ENCODE data around the gene MAP10.

The MAP10 gene

GRCh38 chr1:232766904-232767303, 38.3 kb upstream of the MAP10 start:
- H3K27ac Mint-ChIP-seq, result peak overlapping the region; percentile 81 to 91 (median 81)
- peaks cover 5% of the 10 kb centered on the region for H3K9me3 Mint-ChIP-seq
- TF ChIP-seq CTCF (IDR thresholded peaks at IDR 0.05; ENCODE audit: unreplicated experiment in 3 of 3), result no peak
- peaks cover 6% of the 10 kb centered on the region for H3K36me3 Mint-ChIP-seq (ENCODE audit: low read depth)
- peak overlapping the region in 1 of 3 experiments; percentile 7 for H3K4me3 Mint-ChIP-seq
- H3K4me1 Mint-ChIP-seq, result peaks cover 48% of the 10 kb centered on the region
- no peaks in the 10 kb centered on the region for H3K27me3 Mint-ChIP-seq (ENCODE audit: low read depth)

GRCh38 chr1:232767305-232768074, 37.7 kb upstream of the MAP10 start:
- TF ChIP-seq CTCF (IDR thresholded peaks at IDR 0.05; ENCODE audit: unreplicated experiment in 3 of 3), result no peak
- Mint-ChIP-seq H3K27me3 (ENCODE audit: low read depth) (no peaks in the 10 kb centered on the region), H3K36me3 (ENCODE audit: low read depth) (peaks cover 6% of the 10 kb centered on the region), H3K4me3 (peak overlapping the region in 1 of 3 experiments; percentile 16), H3K27ac (peak overlapping the region; percentile 81 to 91 (median 81)), H3K9me3 (peaks cover 5% of the 10 kb centered on the region), H3K4me1 (peaks cover 48% of the 10 kb centered on the region)

GRCh38 chr1:232768793-232769192, 36.4 kb upstream of the MAP10 start:
- Mint-ChIP-seq H3K4me1 (peaks cover 48% of the 10 kb centered on the region), H3K27ac (peak overlapping the region in 1 of 3 experiments; percentile 79), H3K9me3 (peaks cover 2% of the 10 kb centered on the region), H3K27me3 (ENCODE audit: low read depth) (no peaks in the 10 kb centered on the region), H3K36me3 (ENCODE audit: low read depth) (peaks cover 6% of the 10 kb centered on the region), H3K4me3 (no peak overlapping the region)
- no peak for TF ChIP-seq CTCF (IDR thresholded peaks at IDR 0.05; ENCODE audit: unreplicated experiment in 3 of 3)

- Mint-ChIP-seq H3K27me3 (ENCODE audit: low read depth) (no peaks in the 10 kb centered on the region), H3K36me3 (ENCODE audit: low read depth) (peaks cover under 1% of the 10 kb centered on the region), H3K4me3 (no peak overlapping the region), H3K9me3 (peaks cover 2% of the 10 kb centered on the region), H3K27ac (peak overlapping the region; percentile 51 to 79 (median 77)), H3K4me1 (peaks cover 43% of the 10 kb centered on the region)
- no peak for TF ChIP-seq CTCF (IDR thresholded peaks at IDR 0.05; ENCODE audit: unreplicated experiment in 3 of 3)
Observed at GRCh38 chr1:232769733-232770132, 35.5 kb upstream of the MAP10 start.

GRCh38 chr1:232773752-232774151, 31.5 kb upstream of the MAP10 start:
- Mint-ChIP-seq H3K27ac (no peak overlapping the region), H3K4me3 (no peak overlapping the region), H3K36me3 (ENCODE audit: low read depth) (no peaks in the 10 kb centered on the region), H3K9me3 (peaks cover 2% of the 10 kb centered on the region), H3K4me1 (peaks cover 15% of the 10 kb centered on the region), H3K27me3 (ENCODE audit: low read depth) (no peaks in the 10 kb centered on the region)
- TF ChIP-seq CTCF (IDR thresholded peaks at IDR 0.05; ENCODE audit: unreplicated experiment in 3 of 3), result no peak
